ENCODE results near the gene PIN1. TPM values are rescaled to one million over a fixed set of nuclear protein-coding genes. Genes with fewer than 3 reads are reported as not detected.

PIN1 gene
- total and polyA plus RNA-seq, 10 of the 15 experiments (the other 5 are each of a cell fraction or from before 2014, with no cell fraction given) = 2.4 to 209 (median 71.5) TPM

DNA sequence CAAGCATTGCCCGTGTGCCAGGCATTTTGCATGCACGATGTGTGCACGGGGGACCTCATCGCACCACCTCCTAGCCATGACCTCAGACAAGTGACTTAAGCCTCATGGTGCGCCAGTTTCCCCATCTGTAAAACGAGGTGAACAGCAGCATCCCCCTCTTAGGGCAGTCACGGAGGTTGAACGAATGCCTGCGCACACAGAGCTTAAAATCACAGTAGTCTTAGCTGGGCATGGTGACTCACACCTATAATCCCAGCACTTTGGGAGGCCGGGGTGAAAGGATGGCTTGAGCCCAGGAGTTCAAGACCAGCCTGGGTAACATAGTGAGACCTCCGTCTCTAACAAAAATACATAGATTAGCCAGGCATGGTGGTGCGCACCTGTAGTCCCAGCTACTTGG, 48.6 kb downstream of the PIN1 start (continued):
- TF ChIP-seq, protein P1, sequence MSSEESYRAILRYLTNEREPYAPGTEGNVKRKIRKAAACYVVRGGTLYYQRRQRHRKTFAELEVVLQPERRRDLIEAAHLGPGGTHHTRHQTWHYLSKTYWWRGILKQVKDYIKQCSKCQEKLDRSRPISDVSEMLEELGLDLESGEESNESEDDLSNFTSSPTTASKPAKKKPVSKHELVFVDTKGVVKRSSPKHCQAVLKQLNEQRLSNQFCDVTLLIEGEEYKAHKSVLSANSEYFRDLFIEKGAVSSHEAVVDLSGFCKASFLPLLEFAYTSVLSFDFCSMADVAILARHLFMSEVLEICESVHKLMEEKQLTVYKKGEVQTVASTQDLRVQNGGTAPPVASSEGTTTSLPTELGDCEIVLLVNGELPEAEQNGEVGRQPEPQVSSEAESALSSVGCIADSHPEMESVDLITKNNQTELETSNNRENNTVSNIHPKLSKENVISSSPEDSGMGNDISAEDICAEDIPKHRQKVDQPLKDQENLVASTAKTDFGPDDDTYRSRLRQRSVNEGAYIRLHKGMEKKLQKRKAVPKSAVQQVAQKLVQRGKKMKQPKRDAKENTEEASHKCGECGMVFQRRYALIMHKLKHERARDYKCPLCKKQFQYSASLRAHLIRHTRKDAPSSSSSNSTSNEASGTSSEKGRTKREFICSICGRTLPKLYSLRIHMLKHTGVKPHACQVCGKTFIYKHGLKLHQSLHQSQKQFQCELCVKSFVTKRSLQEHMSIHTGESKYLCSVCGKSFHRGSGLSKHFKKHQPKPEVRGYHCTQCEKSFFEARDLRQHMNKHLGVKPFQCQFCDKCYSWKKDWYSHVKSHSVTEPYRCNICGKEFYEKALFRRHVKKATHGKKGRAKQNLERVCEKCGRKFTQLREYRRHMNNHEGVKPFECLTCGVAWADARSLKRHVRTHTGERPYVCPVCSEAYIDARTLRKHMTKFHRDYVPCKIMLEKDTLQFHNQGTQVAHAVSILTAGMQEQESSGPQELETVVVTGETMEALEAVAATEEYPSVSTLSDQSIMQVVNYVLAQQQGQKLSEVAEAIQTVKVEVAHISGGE (CRISPR knock-in tag; IDR thresholded peaks at IDR 0.05) = no peak
- TF ChIP-seq, protein P2, sequence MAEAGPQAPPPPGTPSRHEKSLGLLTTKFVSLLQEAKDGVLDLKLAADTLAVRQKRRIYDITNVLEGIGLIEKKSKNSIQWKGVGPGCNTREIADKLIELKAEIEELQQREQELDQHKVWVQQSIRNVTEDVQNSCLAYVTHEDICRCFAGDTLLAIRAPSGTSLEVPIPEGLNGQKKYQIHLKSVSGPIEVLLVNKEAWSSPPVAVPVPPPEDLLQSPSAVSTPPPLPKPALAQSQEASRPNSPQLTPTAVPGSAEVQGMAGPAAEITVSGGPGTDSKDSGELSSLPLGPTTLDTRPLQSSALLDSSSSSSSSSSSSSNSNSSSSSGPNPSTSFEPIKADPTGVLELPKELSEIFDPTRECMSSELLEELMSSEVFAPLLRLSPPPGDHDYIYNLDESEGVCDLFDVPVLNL (IDR thresholded peaks at IDR 0.05; ENCODE audit: low read depth, low read length) = no peak
- TF ChIP-seq NFIC (IDR thresholded peaks at IDR 0.05; ENCODE audit: low read depth, low read length) (no peak), RAD21 (IDR thresholded peaks at IDR 0.05; ENCODE audit: insufficient read depth, low read depth, low read length) (no peak), KAT2A (conservative IDR thresholded peaks at IDR 0.05; ENCODE audit: control insufficient read depth, low read depth, low read length) (no peak), ZNF274 (IDR thresholded peaks at IDR 0.05; ENCODE audit: insufficient read depth, insufficient read length) (no peak), POLR2A (IDR thresholded peaks at IDR 0.05; ENCODE audit: low read depth, low read length) (no peak), GABPA (IDR thresholded peaks at IDR 0.05; ENCODE audit: low read depth) (no peak), NFXL1 (IDR thresholded peaks at IDR 0.05; ENCODE audit: borderline replicate concordance) (no peak), POLR2AphosphoS2 (IDR thresholded peaks at IDR 0.05; ENCODE audit: low read depth, low read length) (no peak)
- TF ChIP-seq, protein P3, sequence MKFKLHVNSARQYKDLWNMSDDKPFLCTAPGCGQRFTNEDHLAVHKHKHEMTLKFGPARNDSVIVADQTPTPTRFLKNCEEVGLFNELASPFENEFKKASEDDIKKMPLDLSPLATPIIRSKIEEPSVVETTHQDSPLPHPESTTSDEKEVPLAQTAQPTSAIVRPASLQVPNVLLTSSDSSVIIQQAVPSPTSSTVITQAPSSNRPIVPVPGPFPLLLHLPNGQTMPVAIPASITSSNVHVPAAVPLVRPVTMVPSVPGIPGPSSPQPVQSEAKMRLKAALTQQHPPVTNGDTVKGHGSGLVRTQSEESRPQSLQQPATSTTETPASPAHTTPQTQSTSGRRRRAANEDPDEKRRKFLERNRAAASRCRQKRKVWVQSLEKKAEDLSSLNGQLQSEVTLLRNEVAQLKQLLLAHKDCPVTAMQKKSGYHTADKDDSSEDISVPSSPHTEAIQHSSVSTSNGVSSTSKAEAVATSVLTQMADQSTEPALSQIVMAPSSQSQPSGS (IDR thresholded peaks at IDR 0.05; ENCODE audit: low read length) = no peak
